Panc1 (cell line): ENCODE measurements around the gene UPK1B. TPM values are rescaled to one million over a fixed set of nuclear protein-coding genes. Genes with fewer than 3 reads are reported as not detected.

Experiments
- ATAC-seq: fragments of 200-7000 bp; cut with Tn5 transposase; 2 replicates; pipeline ENCODE4 v1.9.1; 2020; ENCODE audit warnings: mild to moderate bottlenecking, moderate library complexity
- BruUV-seq: library from RNA; stranded (reverse); fragments of 400-500 nt; replicated peaks from 2 replicates; lab custom pipeline; 2021; lab: Mats Ljungman, UMichigan
- CTCF ChIA-PET: fragments of 300-600 bp; sonication (Branson Sonifier 250); formaldehyde crosslinking; loops from one replicate; lab custom pipeline; 2022; ENCODE audit warnings: antibody characterized with exemption; lab: Charles Lee
- POLR2A ChIA-PET: fragments of 300-600 bp; sonication (Branson Sonifier 250); formaldehyde crosslinking; loops from one replicate; lab custom pipeline; 2022; ENCODE audit warnings: antibody characterized with exemption; lab: Charles Lee
- DNase-seq: peaks from one replicate; pipeline ENCODE4 v3.0.0-alpha.2; 2010; ENCODE audit warnings: low read depth, low spot score
- H3K27ac ChIP-seq: 2 replicates; pipeline ENCODE4 v1.5.1; 2011; ENCODE audit warnings: mild to moderate bottlenecking, low read length, inconsistent platforms
- H3K27me3 ChIP-seq: fragments of 200-500 bp; sonication (Bioruptor generic); 2 replicates; pipeline ENCODE4 v1.6.0; 2014; ENCODE audit warnings: low read length, inconsistent platforms; ENCODE audit not compliant: control insufficient read depth, insufficient read depth
- H3K36me3 ChIP-seq: fragments of 200-500 bp; sonication (Bioruptor generic); 2 replicates; pipeline ENCODE4 v1.5.1; 2014; ENCODE audit warnings: inconsistent platforms, mild to moderate bottlenecking, low read length, moderate library complexity; ENCODE audit not compliant: control insufficient read depth, insufficient read depth
- H3K4me1 ChIP-seq: 2 replicates; pipeline ENCODE4 v1.5.1; 2011; ENCODE audit warnings: inconsistent platforms, mild to moderate bottlenecking, low read length, moderate library complexity; ENCODE audit not compliant: control insufficient read depth, insufficient read depth
- H3K4me3 ChIP-seq, 2 experiments: 2 replicates each; pipeline ENCODE4 v1.5.1; 2011 to 2012; ENCODE audit warnings: low read depth in 2 of 2, low read length in 2 of 2, mild to moderate bottlenecking in 2 of 2, inconsistent platforms in 1 of 2, moderate library complexity in 1 of 2
- H3K9me3 ChIP-seq: fragments of 200-500 bp; sonication (Bioruptor generic); 2 replicates; pipeline ENCODE4 v1.5.1; 2014; ENCODE audit warnings: low read depth, mild to moderate bottlenecking, inconsistent platforms, low read length, moderate library complexity; ENCODE audit not compliant: control insufficient read depth, insufficient read depth
- POLR2AphosphoS5 ChIP-seq: IDR thresholded peaks from 2 replicates; pipeline ENCODE4 v1.6.1; 2012; ENCODE audit warnings: mild to moderate bottlenecking, low read depth, low read length, moderate library complexity
- SIN3A ChIP-seq: IDR thresholded peaks from 2 replicates; pipeline ENCODE4 v1.6.1; 2012; ENCODE audit warnings: low read depth, mild to moderate bottlenecking, low read length, moderate library complexity, borderline replicate concordance; ENCODE audit not compliant: insufficient read depth
- TCF7L2 ChIP-seq: IDR thresholded peaks from 2 replicates; pipeline ENCODE4 v1.6.1; 2011; ENCODE audit warnings: mild to moderate bottlenecking, low read depth, low read length, inconsistent platforms
- in situ Hi-C: cut with HindIII; loops from 2 replicates; pipeline ENCODE4 v1.10.0; 2016; ENCODE audit warnings: low sequenced_read_pairs, low pct_unique_long_range_greater_than_20kb
- intact Hi-C: fragments of 100-400 bp; cut with micrococcal nuclease; formaldehyde crosslinking; loops from one replicate; pipeline ENCODE4 v1.10.0; 2022; ENCODE audit not compliant: unreplicated experiment
- total RNA-seq: library from RNA; stranded (reverse); gene quantifications from one replicate; pipeline ENCODE4 v1.2.1, GENCODE V29; 2021; ENCODE audit not compliant: unreplicated experiment
- TF ChIP-seq, protein P1 (sequence below), 2 experiments: IDR thresholded peaks; 2 replicates each; pipeline ENCODE4 v1.6.1; 2011 to 2012; ENCODE audit warnings: low read depth in 2 of 2, control low read depth in 1 of 2, low read length in 1 of 2, mild to moderate bottlenecking in 1 of 2, moderate library complexity in 1 of 2; ENCODE audit not compliant: insufficient read depth in 1 of 2
- TF ChIP-seq, protein P2 (sequence below): fragments of 450-650 bp; IDR thresholded peaks from 2 replicates; pipeline ENCODE4 v1.5.1; 2017; ENCODE audit warnings: mild to moderate bottlenecking

UPK1B gene
- total RNA-seq, 1 experiment from 2014 or later = 4.4 TPM

DNA sequence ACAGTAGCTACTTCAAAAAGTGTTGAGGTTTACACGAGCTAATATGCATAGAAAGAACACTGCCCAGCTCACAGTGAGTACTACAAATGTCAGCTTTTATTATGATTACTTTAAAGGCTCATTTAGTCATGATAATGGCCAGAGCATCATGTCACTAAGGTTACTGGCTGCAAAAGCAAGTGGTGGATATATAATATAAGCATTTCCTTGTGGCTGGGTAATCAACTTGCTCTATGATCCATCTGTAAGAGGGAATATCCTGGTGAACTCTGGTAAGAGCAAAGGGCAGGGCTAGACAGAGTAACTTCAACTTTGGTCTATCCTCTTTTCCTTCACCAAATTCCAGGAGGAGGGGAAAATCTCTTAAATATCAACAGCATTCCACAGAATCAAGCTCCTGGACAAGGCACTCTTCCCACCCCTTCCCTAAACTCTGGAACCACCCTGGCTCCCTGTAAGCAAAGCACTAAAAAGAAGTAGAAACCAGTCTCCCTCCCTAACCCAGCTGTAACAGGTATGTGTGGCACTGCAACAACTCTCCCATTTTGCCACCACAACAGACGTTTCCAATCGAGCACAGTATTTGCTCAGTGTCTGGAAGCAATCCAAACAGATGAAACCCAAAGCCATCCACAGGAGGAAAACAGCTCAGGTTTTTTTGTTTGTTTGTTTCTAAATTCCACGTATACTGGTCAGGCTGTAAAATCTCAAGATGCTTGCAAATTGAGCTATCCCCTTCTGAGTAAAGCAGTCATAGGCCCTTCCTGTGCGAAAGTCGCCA is 53.9 kb downstream of the UPK1B start:
- ChIA-PET CTCF (interaction anchor here (0.6 kb wide), 1 partner anchor 156 kb away, joined by 6 read pairs; no protein-coding TSS in a partner anchor), POLR2A (no interaction called here)
- H3K36me3 ChIP-seq = peaks cover 13% of the 10 kb centered on the region; the same call in 1 of the 2 replicates
- DNase-seq = no peak
- in situ Hi-C loops (no loop called here), intact Hi-C loops (no loop called here)
- TF ChIP-seq SIN3A = no peak
- TF ChIP-seq, protein P1, sequence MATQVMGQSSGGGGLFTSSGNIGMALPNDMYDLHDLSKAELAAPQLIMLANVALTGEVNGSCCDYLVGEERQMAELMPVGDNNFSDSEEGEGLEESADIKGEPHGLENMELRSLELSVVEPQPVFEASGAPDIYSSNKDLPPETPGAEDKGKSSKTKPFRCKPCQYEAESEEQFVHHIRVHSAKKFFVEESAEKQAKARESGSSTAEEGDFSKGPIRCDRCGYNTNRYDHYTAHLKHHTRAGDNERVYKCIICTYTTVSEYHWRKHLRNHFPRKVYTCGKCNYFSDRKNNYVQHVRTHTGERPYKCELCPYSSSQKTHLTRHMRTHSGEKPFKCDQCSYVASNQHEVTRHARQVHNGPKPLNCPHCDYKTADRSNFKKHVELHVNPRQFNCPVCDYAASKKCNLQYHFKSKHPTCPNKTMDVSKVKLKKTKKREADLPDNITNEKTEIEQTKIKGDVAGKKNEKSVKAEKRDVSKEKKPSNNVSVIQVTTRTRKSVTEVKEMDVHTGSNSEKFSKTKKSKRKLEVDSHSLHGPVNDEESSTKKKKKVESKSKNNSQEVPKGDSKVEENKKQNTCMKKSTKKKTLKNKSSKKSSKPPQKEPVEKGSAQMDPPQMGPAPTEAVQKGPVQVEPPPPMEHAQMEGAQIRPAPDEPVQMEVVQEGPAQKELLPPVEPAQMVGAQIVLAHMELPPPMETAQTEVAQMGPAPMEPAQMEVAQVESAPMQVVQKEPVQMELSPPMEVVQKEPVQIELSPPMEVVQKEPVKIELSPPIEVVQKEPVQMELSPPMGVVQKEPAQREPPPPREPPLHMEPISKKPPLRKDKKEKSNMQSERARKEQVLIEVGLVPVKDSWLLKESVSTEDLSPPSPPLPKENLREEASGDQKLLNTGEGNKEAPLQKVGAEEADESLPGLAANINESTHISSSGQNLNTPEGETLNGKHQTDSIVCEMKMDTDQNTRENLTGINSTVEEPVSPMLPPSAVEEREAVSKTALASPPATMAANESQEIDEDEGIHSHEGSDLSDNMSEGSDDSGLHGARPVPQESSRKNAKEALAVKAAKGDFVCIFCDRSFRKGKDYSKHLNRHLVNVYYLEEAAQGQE (IDR thresholded peaks at IDR 0.05; ENCODE audit: insufficient read depth in 1 of 2, low read depth in 2 of 2, low read length in 1 of 2) = no peak
- no peak for TF ChIP-seq TCF7L2
- TF ChIP-seq, protein P2, sequence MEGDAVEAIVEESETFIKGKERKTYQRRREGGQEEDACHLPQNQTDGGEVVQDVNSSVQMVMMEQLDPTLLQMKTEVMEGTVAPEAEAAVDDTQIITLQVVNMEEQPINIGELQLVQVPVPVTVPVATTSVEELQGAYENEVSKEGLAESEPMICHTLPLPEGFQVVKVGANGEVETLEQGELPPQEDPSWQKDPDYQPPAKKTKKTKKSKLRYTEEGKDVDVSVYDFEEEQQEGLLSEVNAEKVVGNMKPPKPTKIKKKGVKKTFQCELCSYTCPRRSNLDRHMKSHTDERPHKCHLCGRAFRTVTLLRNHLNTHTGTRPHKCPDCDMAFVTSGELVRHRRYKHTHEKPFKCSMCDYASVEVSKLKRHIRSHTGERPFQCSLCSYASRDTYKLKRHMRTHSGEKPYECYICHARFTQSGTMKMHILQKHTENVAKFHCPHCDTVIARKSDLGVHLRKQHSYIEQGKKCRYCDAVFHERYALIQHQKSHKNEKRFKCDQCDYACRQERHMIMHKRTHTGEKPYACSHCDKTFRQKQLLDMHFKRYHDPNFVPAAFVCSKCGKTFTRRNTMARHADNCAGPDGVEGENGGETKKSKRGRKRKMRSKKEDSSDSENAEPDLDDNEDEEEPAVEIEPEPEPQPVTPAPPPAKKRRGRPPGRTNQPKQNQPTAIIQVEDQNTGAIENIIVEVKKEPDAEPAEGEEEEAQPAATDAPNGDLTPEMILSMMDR = no peak
- TF ChIP-seq POLR2AphosphoS5 = no peak
- no peak overlapping the region for H3K27ac ChIP-seq
- no peak for ATAC-seq
- no peaks in the 10 kb centered on the region for H3K9me3 ChIP-seq
- no TSS peak for BruUV-seq
- no peaks in the 10 kb centered on the region for H3K4me1 ChIP-seq
- H3K4me3 ChIP-seq = no peak overlapping the region
- H3K27me3 ChIP-seq = no peaks in the 10 kb centered on the region

DNA sequence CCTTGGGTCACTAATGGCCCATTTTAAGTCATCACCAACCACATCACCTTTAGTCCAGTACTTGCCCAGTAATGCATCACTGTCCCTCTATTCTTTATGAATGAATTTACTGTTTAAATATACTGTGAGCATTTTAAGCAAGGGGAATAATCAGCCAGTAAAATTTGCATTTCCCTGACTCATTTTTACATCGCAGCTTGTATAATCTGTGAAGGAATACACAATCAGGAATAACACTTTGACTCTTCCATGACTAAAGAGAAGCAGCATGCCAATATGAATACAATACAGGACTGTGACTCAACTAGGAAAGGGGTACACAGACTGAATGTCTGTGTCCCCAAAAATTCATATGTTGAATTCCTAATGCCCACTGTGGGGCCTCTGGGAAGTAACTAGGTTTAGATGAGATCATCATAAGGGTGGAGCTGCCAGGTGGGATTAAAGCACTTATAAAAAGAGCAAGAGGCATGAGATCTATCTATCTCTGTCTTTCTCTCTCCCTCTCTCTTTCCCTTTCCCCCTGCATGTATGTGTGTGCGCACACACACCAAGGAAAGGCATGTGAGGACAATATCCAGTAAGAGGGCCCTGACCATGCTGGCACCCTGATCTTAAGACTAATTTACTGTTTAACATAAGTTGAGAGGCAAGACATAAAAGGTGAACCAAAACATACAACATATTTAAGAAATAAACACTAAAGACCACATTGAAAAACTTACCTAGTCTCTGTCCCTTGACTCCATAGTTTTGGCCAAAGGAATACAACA is 55.2 kb downstream of the UPK1B start:
- no peaks in the 10 kb centered on the region for H3K4me1 ChIP-seq
- H3K36me3 ChIP-seq = peaks cover 11% of the 10 kb centered on the region; the same call in 1 of the 2 replicates
- ChIA-PET CTCF (interaction anchor here (0.5 kb wide), 1 partner anchor 276 kb away, joined by 4 read pairs; no protein-coding TSS in a partner anchor), POLR2A (no interaction called here)
- no peak overlapping the region for H3K4me3 ChIP-seq
- in situ Hi-C loops = no loop called here
- intact Hi-C loops = no loop called here
- no TSS peak for BruUV-seq
- H3K27me3 ChIP-seq = no peaks in the 10 kb centered on the region
- TF ChIP-seq, protein P2 = no peak
- no peak for TF ChIP-seq SIN3A
- TF ChIP-seq, protein P1 (IDR thresholded peaks at IDR 0.05; ENCODE audit: insufficient read depth in 1 of 2, low read depth in 2 of 2, low read length in 1 of 2) = no peak
- ATAC-seq = no peak
- DNase-seq = no peak
- no peaks in the 10 kb centered on the region for H3K9me3 ChIP-seq
- H3K27ac ChIP-seq = no peak overlapping the region
